OCI-LY3 (cell line): Measurements from ENCODE around the gene SHC2.

Experiments used
- H2AFZ ChIP-seq: fragments of 200-600, 300-600 bp; shearing (Covaris generic); 2 replicates; pipeline ENCODE4 v1.6.0; 2014; ENCODE audit warnings: antibody characterized with exemption, low read depth, low read length
- H3K27ac ChIP-seq: fragments of 200-600, 300-600 bp; sonication (generic); 2 replicates; pipeline ENCODE4 v1.5.1; 2014; ENCODE audit warnings: mild to moderate bottlenecking, low read length, moderate library complexity, mixed read lengths
- H3K27me3 ChIP-seq: fragments of 200-600, 300-600 bp; sonication (generic); 2 replicates; pipeline ENCODE4 v1.6.1; 2014; ENCODE audit warnings: low read depth, low read length, mixed read lengths
- H3K36me3 ChIP-seq: fragments of 200-600, 300-600 bp; sonication (generic); replicated peaks from 2 replicates; pipeline ENCODE3; 2014; ENCODE audit warnings: low read depth, low read length, mixed read lengths
- H3K4me1 ChIP-seq: fragments of 300-600, 200-600 bp; sonication (generic); 2 replicates; pipeline ENCODE4 v1.6.1; 2014; ENCODE audit warnings: low read length, mixed read lengths
- H3K4me2 ChIP-seq: fragments of 200-600, 300-600 bp; sonication (generic); 2 replicates; pipeline ENCODE4 v1.6.1; 2014; ENCODE audit warnings: low read length, mixed read lengths
- H3K4me3 ChIP-seq: fragments of 300-600, 200-600 bp; sonication (generic); 2 replicates; pipeline ENCODE4 v1.5.1; 2014; ENCODE audit warnings: antibody characterized with exemption, mild to moderate bottlenecking, low read length, moderate library complexity
- H3K79me2 ChIP-seq: fragments of 300-600, 200-600 bp; shearing (Covaris generic); 2 replicates; pipeline ENCODE4 v1.6.1; 2014; ENCODE audit warnings: mild to moderate bottlenecking, low read length, mixed read lengths
- H3K9ac ChIP-seq: fragments of 300-600, 200-600 bp; shearing (Covaris generic); 2 replicates; pipeline ENCODE4 v1.6.0; 2014; ENCODE audit warnings: mild to moderate bottlenecking, low read length, moderate library complexity
- H3K9me3 ChIP-seq: fragments of 200-600, 300-600 bp; shearing (Covaris generic); 2 replicates; pipeline ENCODE4 v1.6.1; 2014; ENCODE audit warnings: low read length, mixed read lengths; ENCODE audit not compliant: insufficient read depth
- H4K20me1 ChIP-seq: fragments of 200-600, 300-600 bp; sonication (generic); 2 replicates; pipeline ENCODE4 v1.6.1; 2016; ENCODE audit warnings: low read length, mixed read lengths; ENCODE audit not compliant: insufficient read depth
- EZH2phosphoT487 ChIP-seq: fragments of 200-600 bp; shearing (Covaris generic); IDR thresholded peaks from 2 replicates; pipeline ENCODE4 v1.6.1; 2018; ENCODE audit warnings: antibody characterized with exemption, mixed run types, low read depth
- TF ChIP-seq, protein P1 (sequence below): fragments of 200-600, 300-600 bp; sonication (generic); IDR thresholded peaks from 2 replicates; pipeline ENCODE4 v1.5.1; 2014; ENCODE audit warnings: antibody characterized with exemption, low read length, low read depth

Gene SHC2

DNA sequence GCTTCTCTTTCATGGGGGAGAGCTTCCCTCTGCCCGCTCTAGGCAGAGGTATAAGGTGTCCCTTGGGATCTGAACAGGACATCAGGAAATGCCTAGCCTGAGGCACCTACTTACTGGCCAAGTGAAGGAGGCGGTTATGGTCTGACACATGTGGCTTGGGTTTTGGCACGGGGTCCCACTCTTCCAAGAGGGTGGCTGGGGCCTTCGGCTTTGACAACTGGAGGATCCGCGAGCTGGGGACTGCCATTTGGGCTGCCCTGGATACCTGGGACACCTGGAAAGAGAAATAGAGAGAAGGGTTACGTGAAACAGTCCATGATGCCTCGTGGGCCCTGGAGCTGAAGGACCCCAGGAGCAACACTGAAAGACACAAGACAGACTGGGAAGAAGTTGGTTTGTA, 93.9 kb downstream of the SHC2 start:
- Histone ChIP-seq H3K4me1 (no peaks in the 10 kb centered on the region), H3K4me2 (no peak overlapping the region), H3K9ac (no peak overlapping the region), H4K20me1 (no peaks in the 10 kb centered on the region), H3K36me3 (no peaks in the 10 kb centered on the region), H3K79me2 (no peaks in the 10 kb centered on the region), H3K4me3 (no peak overlapping the region), H2AFZ (no peak overlapping the region), H3K27me3 (no peaks in the 10 kb centered on the region), H3K27ac (no peak overlapping the region), H3K9me3 (no peaks in the 10 kb centered on the region)
- TF ChIP-seq, protein P1, sequence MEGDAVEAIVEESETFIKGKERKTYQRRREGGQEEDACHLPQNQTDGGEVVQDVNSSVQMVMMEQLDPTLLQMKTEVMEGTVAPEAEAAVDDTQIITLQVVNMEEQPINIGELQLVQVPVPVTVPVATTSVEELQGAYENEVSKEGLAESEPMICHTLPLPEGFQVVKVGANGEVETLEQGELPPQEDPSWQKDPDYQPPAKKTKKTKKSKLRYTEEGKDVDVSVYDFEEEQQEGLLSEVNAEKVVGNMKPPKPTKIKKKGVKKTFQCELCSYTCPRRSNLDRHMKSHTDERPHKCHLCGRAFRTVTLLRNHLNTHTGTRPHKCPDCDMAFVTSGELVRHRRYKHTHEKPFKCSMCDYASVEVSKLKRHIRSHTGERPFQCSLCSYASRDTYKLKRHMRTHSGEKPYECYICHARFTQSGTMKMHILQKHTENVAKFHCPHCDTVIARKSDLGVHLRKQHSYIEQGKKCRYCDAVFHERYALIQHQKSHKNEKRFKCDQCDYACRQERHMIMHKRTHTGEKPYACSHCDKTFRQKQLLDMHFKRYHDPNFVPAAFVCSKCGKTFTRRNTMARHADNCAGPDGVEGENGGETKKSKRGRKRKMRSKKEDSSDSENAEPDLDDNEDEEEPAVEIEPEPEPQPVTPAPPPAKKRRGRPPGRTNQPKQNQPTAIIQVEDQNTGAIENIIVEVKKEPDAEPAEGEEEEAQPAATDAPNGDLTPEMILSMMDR: no peak
- no peak for TF ChIP-seq EZH2phosphoT487
